ENCODE data around the gene AKAP8L. TPM values are rescaled to one million over a fixed set of nuclear protein-coding genes. Genes with fewer than 3 reads are reported as not detected.

The AKAP8L gene
- total and polyA plus RNA-seq, 10 of the 15 experiments (the other 5 are each of a cell fraction or from before 2014, with no cell fraction given) = 0.66 to 64.3 (median 40.0) TPM

- TF ChIP-seq RAD51 (IDR thresholded peaks at IDR 0.05) (no peak), IKZF1 (conservative IDR thresholded peaks at IDR 0.05) (0 out of 2 replicates have a peak, but pooled peaks have one; percentile 5), LARP7 (IDR thresholded peaks at IDR 0.05) (no peak), EP300 (IDR thresholded peaks at IDR 0.05; ENCODE audit: borderline replicate concordance in 1 of 2, control insufficient read depth in 1 of 2, low read depth in 2 of 2, low read length in 2 of 2) (no peak), RB1 (IDR thresholded peaks at IDR 0.05; ENCODE audit: borderline replicate concordance) (no peak; the same call in 1 of the 2 replicates), HDGF (IDR thresholded peaks at IDR 0.05) (peak; percentile 44; the same call in 1 of the 2 replicates), RELB (IDR thresholded peaks at IDR 0.05; ENCODE audit: low read depth) (no peak), NR2C2 (IDR thresholded peaks at IDR 0.05; ENCODE audit: borderline replicate concordance, control insufficient read depth, insufficient read length, low read depth) (no peak), GATAD2B (conservative IDR thresholded peaks at IDR 0.05; ENCODE audit: low read depth) (no peak), SPI1 (IDR thresholded peaks at IDR 0.05; ENCODE audit: borderline replicate concordance, insufficient read depth, low read depth, low read length) (no peak), ZNF592 (IDR thresholded peaks at IDR 0.05) (no peak)
- TF ChIP-seq, protein P1, sequence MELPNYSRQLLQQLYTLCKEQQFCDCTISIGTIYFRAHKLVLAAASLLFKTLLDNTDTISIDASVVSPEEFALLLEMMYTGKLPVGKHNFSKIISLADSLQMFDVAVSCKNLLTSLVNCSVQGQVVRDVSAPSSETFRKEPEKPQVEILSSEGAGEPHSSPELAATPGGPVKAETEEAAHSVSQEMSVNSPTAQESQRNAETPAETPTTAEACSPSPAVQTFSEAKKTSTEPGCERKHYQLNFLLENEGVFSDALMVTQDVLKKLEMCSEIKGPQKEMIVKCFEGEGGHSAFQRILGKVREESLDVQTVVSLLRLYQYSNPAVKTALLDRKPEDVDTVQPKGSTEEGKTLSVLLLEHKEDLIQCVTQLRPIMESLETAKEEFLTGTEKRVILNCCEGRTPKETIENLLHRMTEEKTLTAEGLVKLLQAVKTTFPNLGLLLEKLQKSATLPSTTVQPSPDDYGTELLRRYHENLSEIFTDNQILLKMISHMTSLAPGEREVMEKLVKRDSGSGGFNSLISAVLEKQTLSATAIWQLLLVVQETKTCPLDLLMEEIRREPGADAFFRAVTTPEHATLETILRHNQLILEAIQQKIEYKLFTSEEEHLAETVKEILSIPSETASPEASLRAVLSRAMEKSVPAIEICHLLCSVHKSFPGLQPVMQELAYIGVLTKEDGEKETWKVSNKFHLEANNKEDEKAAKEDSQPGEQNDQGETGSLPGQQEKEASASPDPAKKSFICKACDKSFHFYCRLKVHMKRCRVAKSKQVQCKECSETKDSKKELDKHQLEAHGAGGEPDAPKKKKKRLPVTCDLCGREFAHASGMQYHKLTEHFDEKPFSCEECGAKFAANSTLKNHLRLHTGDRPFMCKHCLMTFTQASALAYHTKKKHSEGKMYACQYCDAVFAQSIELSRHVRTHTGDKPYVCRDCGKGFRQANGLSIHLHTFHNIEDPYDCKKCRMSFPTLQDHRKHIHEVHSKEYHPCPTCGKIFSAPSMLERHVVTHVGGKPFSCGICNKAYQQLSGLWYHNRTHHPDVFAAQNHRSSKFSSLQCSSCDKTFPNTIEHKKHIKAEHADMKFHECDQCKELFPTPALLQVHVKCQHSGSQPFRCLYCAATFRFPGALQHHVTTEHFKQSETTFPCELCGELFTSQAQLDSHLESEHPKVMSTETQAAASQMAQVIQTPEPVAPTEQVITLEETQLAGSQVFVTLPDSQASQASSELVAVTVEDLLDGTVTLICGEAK (IDR thresholded peaks at IDR 0.05; ENCODE audit: borderline replicate concordance) = no peak
- TF ChIP-seq, protein P2, sequence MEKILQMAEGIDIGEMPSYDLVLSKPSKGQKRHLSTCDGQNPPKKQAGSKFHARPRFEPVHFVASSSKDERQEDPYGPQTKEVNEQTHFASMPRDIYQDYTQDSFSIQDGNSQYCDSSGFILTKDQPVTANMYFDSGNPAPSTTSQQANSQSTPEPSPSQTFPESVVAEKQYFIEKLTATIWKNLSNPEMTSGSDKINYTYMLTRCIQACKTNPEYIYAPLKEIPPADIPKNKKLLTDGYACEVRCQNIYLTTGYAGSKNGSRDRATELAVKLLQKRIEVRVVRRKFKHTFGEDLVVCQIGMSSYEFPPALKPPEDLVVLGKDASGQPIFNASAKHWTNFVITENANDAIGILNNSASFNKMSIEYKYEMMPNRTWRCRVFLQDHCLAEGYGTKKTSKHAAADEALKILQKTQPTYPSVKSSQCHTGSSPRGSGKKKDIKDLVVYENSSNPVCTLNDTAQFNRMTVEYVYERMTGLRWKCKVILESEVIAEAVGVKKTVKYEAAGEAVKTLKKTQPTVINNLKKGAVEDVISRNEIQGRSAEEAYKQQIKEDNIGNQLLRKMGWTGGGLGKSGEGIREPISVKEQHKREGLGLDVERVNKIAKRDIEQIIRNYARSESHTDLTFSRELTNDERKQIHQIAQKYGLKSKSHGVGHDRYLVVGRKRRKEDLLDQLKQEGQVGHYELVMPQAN (conservative IDR thresholded peaks at IDR 0.05) = no peak
Measured at GRCh38 chr19:15332311-15332996, 86.3 kb downstream of the AKAP8L start, which contains the start of gene BRD4 (continued).
